HL-60/S4 treated with phorbol 12-myristate 13-acetate at 8.2 ng/mL for 4 days and 3 days (cell line): ENCODE results near the gene INO80.

Source experiments
- in situ Hi-C: fragments of 300-500 bp; cut with MboI; formaldehyde crosslinking; loops from 2 replicates; pipeline ENCODE4 v1.15.0; 2022; ENCODE audit warnings: low sequenced_read_pairs

Gene INO80

DNA sequence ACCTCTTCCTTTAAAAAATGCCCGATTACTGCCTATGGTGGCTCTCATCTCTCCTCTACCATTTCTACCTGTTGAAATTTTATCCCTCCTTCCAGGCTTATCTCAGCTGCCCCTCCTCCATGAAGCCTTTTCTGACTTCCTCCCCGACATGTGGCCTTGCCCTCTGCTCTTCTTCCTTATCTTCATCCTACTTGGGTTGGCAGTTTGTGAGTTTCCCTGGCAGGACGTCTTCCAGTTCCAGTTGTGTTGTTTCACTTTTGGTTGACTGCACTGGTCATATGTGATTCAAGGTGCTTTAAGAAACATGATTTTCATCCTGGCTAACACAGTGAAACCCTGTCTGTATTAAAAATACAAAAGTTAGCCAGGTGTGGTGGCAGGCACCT lies 182.6 kb downstream of the INO80 start:
- in situ Hi-C loops: no loop called here

GRCh38 chr15:40932649-40933516 lies 183.2 kb downstream of the INO80 start:
- in situ Hi-C loops: no loop called here

GRCh38 chr15:40932156-40932555 lies 183.9 kb downstream of the INO80 start:
- in situ Hi-C loops: no loop called here

DNA sequence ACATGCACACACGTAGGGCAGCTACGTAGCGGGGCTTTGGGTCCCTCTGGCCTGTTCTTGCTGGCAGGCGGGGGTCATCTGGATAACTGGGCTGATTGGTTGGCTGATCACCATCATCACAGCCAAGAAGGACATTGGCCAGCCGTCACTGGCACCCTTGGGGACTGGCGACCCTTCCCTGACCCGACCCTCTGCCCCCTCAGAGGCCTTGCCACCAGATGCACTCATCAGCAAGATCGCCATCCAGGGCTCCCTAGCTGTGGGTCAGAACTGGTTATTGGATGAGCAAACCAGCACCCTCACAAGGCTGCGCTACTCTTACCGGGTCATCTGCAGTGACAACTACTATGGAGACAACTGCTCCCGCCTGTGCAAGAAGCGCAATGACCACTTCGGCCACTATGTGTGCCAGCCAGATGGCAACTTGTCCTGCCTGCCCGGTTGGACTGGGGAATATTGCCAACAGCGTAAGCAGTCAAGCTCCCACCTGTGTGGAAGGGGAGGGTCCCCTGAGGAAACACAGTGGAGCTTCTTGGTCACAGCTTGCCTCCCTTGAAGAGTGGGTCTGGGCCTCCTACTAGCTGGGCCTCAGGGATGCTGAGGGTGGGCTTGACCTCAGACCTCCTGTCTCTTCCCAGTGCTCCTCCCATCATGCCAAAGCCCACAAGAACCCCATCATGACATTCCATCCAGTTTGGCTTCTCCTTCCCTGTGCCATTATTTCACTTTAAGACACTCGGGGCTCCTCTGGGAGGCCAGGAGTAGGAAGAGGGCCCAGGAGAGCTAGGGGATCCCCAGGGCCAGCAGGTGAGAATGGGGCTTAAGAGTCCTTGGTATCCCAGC lies 184.6 kb downstream of the INO80 start:
- in situ Hi-C loops: no loop called here

GRCh38 chr15:40930430-40931299 lies 185.4 kb downstream of the INO80 start:
- in situ Hi-C loops: no loop called here

- in situ Hi-C loops: no loop called here
Measured at GRCh38 chr15:40929660-40930429, 186.2 kb downstream of the INO80 start.
